DOHH2 (cell line): ENCODE data around the gene PSMD6.

Source experiments
- H3F3A ChIP-seq: fragments of 200-600 bp; sonication (generic), shearing (Covaris generic); 2 replicates; pipeline ENCODE4 v1.6.0; 2016; ENCODE audit warnings: antibody characterized with exemption, mild to moderate bottlenecking; ENCODE audit not compliant: control insufficient read depth, insufficient read depth
- H3K27ac ChIP-seq: fragments of 200-600 bp; sonication (generic); 2 replicates; pipeline ENCODE4 v1.5.1; 2014; ENCODE audit warnings: low read depth, mild to moderate bottlenecking, low read length, moderate library complexity
- H3K27me3 ChIP-seq: fragments of 200-600 bp; sonication (generic); 2 replicates; pipeline ENCODE4 v1.6.1; 2014; ENCODE audit warnings: mild to moderate bottlenecking, low read length, mixed read lengths; ENCODE audit not compliant: control insufficient read depth
- H3K36me3 ChIP-seq: fragments of 200-600 bp; sonication (generic); 2 replicates; pipeline ENCODE4 v1.6.1; 2014; ENCODE audit warnings: mild to moderate bottlenecking, low read length, moderate library complexity, mixed read lengths; ENCODE audit not compliant: control insufficient read depth
- H3K4me1 ChIP-seq: fragments of 200-600 bp; sonication (generic); 2 replicates; pipeline ENCODE4 v1.6.1; 2014; ENCODE audit warnings: mild to moderate bottlenecking, low read length, mixed read lengths; ENCODE audit not compliant: control insufficient read depth
- H3K4me2 ChIP-seq: fragments of 200-600 bp; sonication (generic); 2 replicates; pipeline ENCODE4 v1.6.0; 2014; ENCODE audit warnings: mild to moderate bottlenecking, low read length, moderate library complexity
- H3K4me3 ChIP-seq: fragments of 200-600 bp; sonication (generic); 2 replicates; pipeline ENCODE4 v1.5.1; 2014; ENCODE audit warnings: mild to moderate bottlenecking, low read length, mixed read lengths
- H3K79me2 ChIP-seq: fragments of 200-600 bp; sonication (generic); 2 replicates; pipeline ENCODE4 v1.6.1; 2014; ENCODE audit warnings: mild to moderate bottlenecking, low read length, mixed read lengths; ENCODE audit not compliant: control insufficient read depth
- H3K9me2 ChIP-seq: fragments of 200-600 bp; sonication (generic); replicated peaks from 2 replicates; pipeline ENCODE4 v1.6.1; 2014; ENCODE audit warnings: mild to moderate bottlenecking, low read length, mixed read lengths; ENCODE audit not compliant: control insufficient read depth
- H3K9me3 ChIP-seq: fragments of 200-600 bp; sonication (generic); 2 replicates; pipeline ENCODE4 v1.6.1; 2014; ENCODE audit warnings: antibody characterized with exemption, low read length, mixed read lengths; ENCODE audit not compliant: control insufficient read depth, insufficient read depth
- H4K20me1 ChIP-seq: fragments of 200-600 bp; sonication (generic); 2 replicates; pipeline ENCODE4 v1.6.0; 2014; ENCODE audit warnings: low read depth, mild to moderate bottlenecking, antibody characterized with exemption, low read length, moderate library complexity; ENCODE audit not compliant: control insufficient read depth, insufficient read depth
- EZH2phosphoT487 ChIP-seq: fragments of 200-600 bp; sonication (generic); IDR thresholded peaks from 2 replicates; pipeline ENCODE4 v1.6.1; 2017; ENCODE audit warnings: borderline replicate concordance, mild to moderate bottlenecking, antibody characterized with exemption, low read length, moderate library complexity, mixed read lengths
- TF ChIP-seq, protein P1 (sequence below): fragments of 200-600 bp; sonication (generic); IDR thresholded peaks from one replicate; pipeline ENCODE4 v1.5.1; 2014; ENCODE audit warnings: antibody characterized with exemption, mild to moderate bottlenecking, low read depth, low read length; ENCODE audit not compliant: poor library complexity, severe bottlenecking

PSMD6 gene

GRCh38 chr3:64067506-64068346 lies 44.4 kb upstream of the PSMD6 start:
- TF ChIP-seq, protein P1, sequence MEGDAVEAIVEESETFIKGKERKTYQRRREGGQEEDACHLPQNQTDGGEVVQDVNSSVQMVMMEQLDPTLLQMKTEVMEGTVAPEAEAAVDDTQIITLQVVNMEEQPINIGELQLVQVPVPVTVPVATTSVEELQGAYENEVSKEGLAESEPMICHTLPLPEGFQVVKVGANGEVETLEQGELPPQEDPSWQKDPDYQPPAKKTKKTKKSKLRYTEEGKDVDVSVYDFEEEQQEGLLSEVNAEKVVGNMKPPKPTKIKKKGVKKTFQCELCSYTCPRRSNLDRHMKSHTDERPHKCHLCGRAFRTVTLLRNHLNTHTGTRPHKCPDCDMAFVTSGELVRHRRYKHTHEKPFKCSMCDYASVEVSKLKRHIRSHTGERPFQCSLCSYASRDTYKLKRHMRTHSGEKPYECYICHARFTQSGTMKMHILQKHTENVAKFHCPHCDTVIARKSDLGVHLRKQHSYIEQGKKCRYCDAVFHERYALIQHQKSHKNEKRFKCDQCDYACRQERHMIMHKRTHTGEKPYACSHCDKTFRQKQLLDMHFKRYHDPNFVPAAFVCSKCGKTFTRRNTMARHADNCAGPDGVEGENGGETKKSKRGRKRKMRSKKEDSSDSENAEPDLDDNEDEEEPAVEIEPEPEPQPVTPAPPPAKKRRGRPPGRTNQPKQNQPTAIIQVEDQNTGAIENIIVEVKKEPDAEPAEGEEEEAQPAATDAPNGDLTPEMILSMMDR, result no peak
- TF ChIP-seq EZH2phosphoT487, result no peak
- H3K27me3 ChIP-seq, result no peaks in the 10 kb centered on the region

GRCh38 chr3:64064804-64065203 lies 41.5 kb upstream of the PSMD6 start:
- H3K79me2 ChIP-seq, result no peaks in the 10 kb centered on the region
- H3K27me3 ChIP-seq, result no peaks in the 10 kb centered on the region
- H3K9me2 ChIP-seq, result no peaks in the 10 kb centered on the region
- no peaks in the 10 kb centered on the region for H3K4me1 ChIP-seq
- no peaks in the 10 kb centered on the region for H4K20me1 ChIP-seq
- no peak overlapping the region for H3K27ac ChIP-seq
- H3K4me3 ChIP-seq, result no peak overlapping the region
- no peaks in the 10 kb centered on the region for H3K36me3 ChIP-seq
- no peaks in the 10 kb centered on the region for H3K9me3 ChIP-seq
- no peak overlapping the region for H3K4me2 ChIP-seq
- TF ChIP-seq, protein P1, result no peak
- no peak for TF ChIP-seq EZH2phosphoT487
- no peaks in the 10 kb centered on the region for H3F3A ChIP-seq

More at GRCh38 chr3:64067506-64068346, 44.4 kb upstream of the PSMD6 start:
- no peaks in the 10 kb centered on the region for H4K20me1 ChIP-seq
- H3K4me1 ChIP-seq, result no peaks in the 10 kb centered on the region
- no peaks in the 10 kb centered on the region for H3K9me3 ChIP-seq
- H3K27ac ChIP-seq, result no peak overlapping the region
- no peak overlapping the region for H3K4me3 ChIP-seq
- H3K9me2 ChIP-seq, result no peaks in the 10 kb centered on the region
- H3F3A ChIP-seq, result no peaks in the 10 kb centered on the region
- no peaks in the 10 kb centered on the region for H3K79me2 ChIP-seq
- no peaks in the 10 kb centered on the region for H3K36me3 ChIP-seq
- H3K4me2 ChIP-seq, result no peak overlapping the region

DNA sequence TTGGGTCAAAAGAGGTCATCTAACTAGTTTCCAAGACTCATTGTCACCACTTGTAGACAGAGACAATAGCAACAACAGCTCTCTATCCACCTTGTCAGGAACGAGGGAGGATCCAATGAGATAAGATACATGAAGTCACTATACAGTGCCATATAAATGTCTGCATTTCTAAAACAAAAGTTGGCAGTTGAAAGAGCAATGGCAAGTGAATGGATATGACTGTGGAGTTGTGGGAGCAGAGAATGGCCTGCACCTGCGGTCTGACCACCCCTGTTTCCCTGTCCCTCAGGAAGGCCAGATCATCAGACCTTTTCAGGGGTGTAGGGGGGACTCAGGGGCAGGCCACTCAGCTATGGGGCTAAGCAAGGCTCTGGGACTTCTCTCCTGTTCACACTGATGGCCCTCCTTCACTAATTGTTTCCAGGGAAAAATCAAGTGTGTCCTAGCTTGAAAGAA lies 40.7 kb upstream of the PSMD6 start:
- H3K4me1 ChIP-seq, result no peaks in the 10 kb centered on the region
- H3K4me3 ChIP-seq, result no peak overlapping the region
- H3F3A ChIP-seq, result no peaks in the 10 kb centered on the region
- H3K79me2 ChIP-seq, result no peaks in the 10 kb centered on the region
- H4K20me1 ChIP-seq, result no peaks in the 10 kb centered on the region
- H3K9me3 ChIP-seq, result no peaks in the 10 kb centered on the region
- no peak overlapping the region for H3K27ac ChIP-seq
- H3K4me2 ChIP-seq, result no peak overlapping the region
- TF ChIP-seq, protein P1, result no peak
- TF ChIP-seq EZH2phosphoT487, result no peak
- H3K27me3 ChIP-seq, result no peaks in the 10 kb centered on the region
- no peaks in the 10 kb centered on the region for H3K9me2 ChIP-seq
- no peaks in the 10 kb centered on the region for H3K36me3 ChIP-seq
